HFFc6 (cell line): ENCODE data around the gene NUP50. TPM values are rescaled to one million over a fixed set of nuclear protein-coding genes. Genes with fewer than 3 reads are reported as not detected.

Experiments
- DNase-seq: peaks from one replicate; pipeline ENCODE4 v3.0.0-alpha.2; 2018
- H3K27ac Mint-ChIP-seq: 2 replicates; pipeline ENCODE4 v1.8.0; 2020; ENCODE audit warnings: mild to moderate bottlenecking, mixed read lengths
- H3K27me3 Mint-ChIP-seq: 2 replicates; pipeline ENCODE4 v1.8.0; 2021; ENCODE audit warnings: mild to moderate bottlenecking, moderate library complexity, mixed read lengths; ENCODE audit not compliant: insufficient read depth
- H3K36me3 Mint-ChIP-seq: 2 replicates; pipeline ENCODE4 v1.8.0; 2021; ENCODE audit warnings: low read depth, mixed read lengths
- H3K4me1 Mint-ChIP-seq: 2 replicates; pipeline ENCODE4 v1.8.0; 2020; ENCODE audit warnings: low read depth, mixed read lengths
- H3K4me3 Mint-ChIP-seq: 2 replicates; pipeline ENCODE4 v1.8.0; 2020; ENCODE audit warnings: mild to moderate bottlenecking, moderate library complexity, mixed read lengths
- H3K9me3 Mint-ChIP-seq: 2 replicates; pipeline ENCODE4 v1.8.0; 2020; ENCODE audit warnings: mild to moderate bottlenecking, mixed read lengths
- CTCF ChIP-seq: fragments of 200-600 bp; sonication (generic); IDR thresholded peaks from 2 replicates; pipeline ENCODE4 v1.5.0; 2021; ENCODE audit warnings: antibody characterized with exemption, mild to moderate bottlenecking
- total RNA-seq, 6 experiments: library from RNA; stranded (reverse); fragmentation: NEBNext Ultra II Directional; extraction: Animal tissue kit (Norgen Biotek cat#: 25700); gene quantifications; 2 replicates in 1 of 6; 3 replicates in 5 of 6; pipeline ENCODE4 v1.2.3, GENCODE V29; 2021

NUP50 gene
- total RNA-seq, 6 experiments from 2014 or later, result 44.3 to 63.0 (median 56.6) TPM

DNA sequence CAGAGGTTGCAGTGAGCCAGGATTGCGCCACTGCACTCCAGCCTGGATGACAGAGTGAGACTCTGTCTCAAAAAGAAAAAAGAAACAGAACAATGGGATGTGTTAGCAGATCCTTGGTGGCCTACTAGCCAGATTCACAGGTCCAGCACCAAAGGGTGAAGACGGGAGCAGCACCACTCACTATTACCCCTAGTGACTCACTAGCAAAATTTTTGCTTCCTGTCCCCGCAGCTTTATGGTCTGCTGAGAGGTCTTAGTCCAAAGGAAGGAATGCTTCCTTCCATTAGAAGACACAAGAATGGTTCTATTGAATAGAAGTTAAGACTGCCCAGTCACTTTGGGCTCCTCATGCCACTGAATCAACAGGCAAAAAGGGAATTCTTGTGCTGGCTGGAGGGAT is 35.9 kb upstream of the NUP50 start:
- no peak for TF ChIP-seq CTCF
- Mint-ChIP-seq H3K9me3 (no peaks in the 10 kb centered on the region), H3K4me3 (peak overlapping the region; percentile 35), H3K27ac (peak overlapping the region; percentile 83), H3K27me3 (peaks cover 7% of the 10 kb centered on the region), H3K36me3 (peaks cover 8% of the 10 kb centered on the region), H3K4me1 (peaks cover 49% of the 10 kb centered on the region)
- peak; percentile 76 for DNase-seq

GRCh38 chr22:45129703-45130524 is 33.8 kb upstream of the NUP50 start:
- peaks cover 41% of the 10 kb centered on the region for H3K4me1 Mint-ChIP-seq
- no peak overlapping the region for H3K4me3 Mint-ChIP-seq
- H3K27me3 Mint-ChIP-seq, result peaks cover 4% of the 10 kb centered on the region
- H3K9me3 Mint-ChIP-seq, result peaks cover 9% of the 10 kb centered on the region; the same call in 1 of the 2 replicates
- no peak for DNase-seq
- H3K27ac Mint-ChIP-seq, result no peak overlapping the region
- TF ChIP-seq CTCF, result no peak
- peaks cover 21% of the 10 kb centered on the region for H3K36me3 Mint-ChIP-seq

GRCh38 chr22:45130891-45131290 is 32.8 kb upstream of the NUP50 start:
- Mint-ChIP-seq H3K27me3 (peaks cover 2% of the 10 kb centered on the region; the same call in 1 of the 2 replicates), H3K4me1 (peaks cover 31% of the 10 kb centered on the region), H3K36me3 (peaks cover 21% of the 10 kb centered on the region), H3K9me3 (peaks cover 9% of the 10 kb centered on the region; the same call in 1 of the 2 replicates), H3K4me3 (no peak overlapping the region), H3K27ac (no peak overlapping the region)
- no peak for DNase-seq
- TF ChIP-seq CTCF, result no peak

DNA sequence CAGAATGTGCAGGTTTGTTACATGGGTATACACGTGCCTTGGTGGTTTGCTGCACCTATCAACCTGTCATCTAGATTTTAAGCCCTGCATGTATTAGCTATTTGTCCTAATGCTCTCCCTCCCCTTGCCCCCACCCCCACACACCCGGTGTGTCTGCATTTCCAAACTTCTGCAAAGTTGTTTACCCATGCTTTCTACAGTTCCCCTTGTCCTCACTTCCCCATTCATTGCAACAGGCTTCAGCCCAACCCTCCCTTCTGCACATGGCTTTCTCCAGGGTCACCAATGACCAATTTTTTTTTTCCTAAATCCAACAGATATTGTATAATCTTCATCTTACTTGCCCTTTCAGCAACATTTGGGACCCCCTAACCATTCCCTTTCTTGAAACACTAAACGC is 32.0 kb upstream of the NUP50 start:
- H3K27ac Mint-ChIP-seq, result no peak overlapping the region
- no peak for TF ChIP-seq CTCF
- H3K4me1 Mint-ChIP-seq, result peaks cover 24% of the 10 kb centered on the region
- no peak overlapping the region for H3K4me3 Mint-ChIP-seq
- peaks cover 2% of the 10 kb centered on the region; the same call in 1 of the 2 replicates for H3K27me3 Mint-ChIP-seq
- peaks cover 9% of the 10 kb centered on the region; the same call in 1 of the 2 replicates for H3K9me3 Mint-ChIP-seq
- DNase-seq, result no peak
- peaks cover 21% of the 10 kb centered on the region for H3K36me3 Mint-ChIP-seq

DNA sequence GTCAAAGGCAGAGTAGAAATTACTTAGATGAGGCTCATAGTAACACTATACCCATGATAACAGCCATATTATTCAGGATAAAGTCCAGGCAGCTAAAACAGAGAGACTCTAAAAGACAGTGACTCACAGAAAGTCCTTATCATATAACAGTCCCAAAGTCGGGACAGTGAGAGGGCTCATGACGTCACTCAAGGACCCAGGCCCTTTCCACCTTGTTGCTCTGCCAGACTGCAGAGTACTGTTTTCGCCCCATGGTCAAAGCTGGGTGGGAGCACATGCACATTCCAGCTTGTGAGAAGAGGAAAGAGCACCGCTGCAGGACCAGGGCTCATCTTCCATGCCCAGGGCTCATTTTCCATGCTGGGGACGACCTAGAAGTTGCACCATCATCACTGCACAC is 29.4 kb upstream of the NUP50 start:
- H3K27ac Mint-ChIP-seq, result no peak overlapping the region
- no peak for DNase-seq
- H3K4me3 Mint-ChIP-seq, result no peak overlapping the region
- H3K4me1 Mint-ChIP-seq, result peaks cover under 1% of the 10 kb centered on the region; the same call in 1 of the 2 replicates
- no peak for TF ChIP-seq CTCF
- H3K27me3 Mint-ChIP-seq, result peaks cover 2% of the 10 kb centered on the region; the same call in 1 of the 2 replicates
- peaks cover 9% of the 10 kb centered on the region; the same call in 1 of the 2 replicates for H3K9me3 Mint-ChIP-seq
- H3K36me3 Mint-ChIP-seq, result peaks cover 21% of the 10 kb centered on the region
